Activated T-cell treated with anti-CD3 and anti-CD28 coated beads, Interleukin-2, amount 50 U/mL, for 1 hour (primary cell): Measurements from ENCODE around the gene ISYNA1.

Experiments
- DNase-seq: peaks from one replicate; pipeline ENCODE4 v3.0.0-alpha.2; 2020

The ISYNA1 gene

DNA sequence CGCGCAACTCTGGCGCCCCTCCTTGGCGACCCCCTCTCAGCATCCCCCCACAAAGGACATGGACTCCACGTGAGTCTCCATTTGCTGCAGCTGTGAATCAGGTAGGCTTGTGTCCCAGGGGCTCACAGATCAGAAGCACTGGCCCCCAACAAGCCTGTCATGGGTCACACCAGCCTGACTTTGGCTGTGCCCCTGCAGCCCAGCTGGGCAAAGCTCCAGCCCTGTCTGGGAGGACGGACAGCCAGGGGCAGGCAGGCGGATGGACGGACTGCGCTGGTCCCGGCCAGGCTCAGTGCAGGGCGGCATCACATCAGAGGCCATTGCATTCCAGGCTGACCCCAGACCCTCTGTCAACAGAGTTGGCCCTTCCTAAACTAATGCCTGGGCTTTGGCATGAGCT, 28.4 kb upstream of the ISYNA1 start:
- no peak for DNase-seq

DNA sequence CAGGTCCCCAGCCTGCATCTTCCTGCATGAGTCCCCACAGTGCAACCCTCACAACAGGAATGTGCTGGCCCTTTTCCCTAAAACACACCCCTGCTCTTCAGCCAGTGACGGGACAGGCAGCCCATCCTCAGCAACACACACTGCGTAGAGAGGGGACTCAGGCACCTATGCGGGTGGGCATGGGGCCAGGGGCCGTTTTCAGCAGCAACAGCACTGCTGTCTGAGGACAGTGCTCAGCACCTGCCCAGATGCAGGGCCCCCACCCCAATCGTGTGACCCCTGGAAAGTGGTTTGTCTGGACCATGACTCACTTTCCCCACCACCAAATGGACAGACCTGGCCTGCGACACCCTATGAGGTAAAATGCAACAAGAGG, 28.0 kb upstream of the ISYNA1 start:
- no peak for DNase-seq

DNA sequence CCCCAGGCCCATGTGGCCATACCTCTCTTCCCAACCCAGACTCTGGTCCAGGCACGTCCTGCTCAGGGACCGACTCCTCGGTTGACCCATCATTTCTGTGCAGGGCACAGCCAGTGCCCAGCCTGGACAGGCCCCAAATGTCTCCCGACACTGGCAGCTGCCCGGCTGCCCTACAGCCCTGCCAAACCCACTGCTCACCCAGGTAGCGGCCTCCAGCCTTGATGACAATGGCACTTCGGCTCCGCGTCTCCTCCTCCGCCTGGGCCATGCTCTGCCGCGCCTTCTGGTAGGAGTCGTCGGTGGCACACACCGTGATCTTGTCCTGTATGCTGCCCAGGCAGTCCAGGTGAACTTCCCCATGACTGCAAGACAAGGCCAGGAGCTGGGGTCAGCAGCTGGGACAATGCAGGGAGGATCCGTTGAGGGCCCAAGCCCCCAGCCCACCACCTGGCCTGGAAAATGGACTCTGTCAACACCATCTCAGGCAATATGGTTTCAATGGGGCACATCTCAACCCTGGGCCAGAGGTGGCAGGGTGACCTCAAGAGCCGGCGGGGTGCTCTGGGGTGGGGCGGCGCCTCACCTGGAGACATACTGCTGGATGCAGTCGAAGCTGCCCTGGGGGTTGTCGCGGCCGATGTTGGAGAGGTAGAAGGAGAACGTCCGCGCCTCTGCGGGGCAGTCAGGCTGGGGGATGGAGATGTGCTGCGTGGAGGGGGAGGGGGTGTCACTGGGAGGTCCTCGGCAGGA, 27.5 kb upstream of the ISYNA1 start:
- DNase-seq = no peak

DNA sequence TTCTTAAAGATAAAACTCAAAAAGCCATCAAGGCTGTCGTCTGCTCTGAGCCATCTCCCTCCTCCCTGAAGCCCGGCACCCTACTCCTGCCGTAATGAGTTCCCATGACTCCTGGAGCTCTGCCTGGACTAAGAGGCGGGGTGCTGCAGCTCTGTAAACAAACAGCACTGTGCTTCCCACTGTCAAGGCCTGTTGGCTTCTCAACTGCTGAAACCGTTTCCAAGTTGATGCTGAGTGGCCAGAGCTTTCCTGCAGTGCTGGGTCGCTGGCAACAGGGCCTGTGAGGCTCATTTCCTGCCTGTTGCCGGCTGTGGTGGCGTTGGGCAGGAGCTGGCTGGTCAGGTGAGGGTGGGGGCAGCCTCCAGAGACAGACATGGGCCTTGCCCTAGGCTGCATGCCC, 26.7 kb upstream of the ISYNA1 start:
- no peak for DNase-seq

DNA sequence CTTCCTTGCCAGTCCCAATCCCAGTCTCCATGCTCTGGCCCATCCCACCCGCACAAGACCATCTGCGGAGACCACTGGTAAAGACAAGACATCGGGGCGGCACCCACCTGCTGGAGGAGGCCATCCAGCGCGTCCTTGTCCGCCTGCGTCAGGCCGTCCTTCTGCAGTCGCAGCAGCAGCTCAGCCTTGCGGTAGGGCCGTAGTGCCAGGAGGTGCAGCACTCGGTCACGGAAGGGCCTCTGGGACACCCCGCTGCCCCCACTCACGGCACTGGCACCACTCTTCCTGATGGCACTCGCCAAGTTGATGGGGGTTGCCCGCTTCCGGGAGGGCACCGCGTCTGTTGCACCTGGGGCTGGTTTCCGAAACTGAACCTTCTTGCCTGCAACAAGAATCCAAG, 23.5 kb upstream of the ISYNA1 start:
- DNase-seq = no peak

GRCh38 chr19:18460900-18461299, 23.0 kb upstream of the ISYNA1 start:
- DNase-seq = no peak

GRCh38 chr19:18457483-18458331, 19.8 kb upstream of the ISYNA1 start:
- no peak for DNase-seq

- DNase-seq = no peak
Observed at GRCh38 chr19:18456974-18457373, 19.0 kb upstream of the ISYNA1 start.

GRCh38 chr19:18456279-18456678, 18.3 kb upstream of the ISYNA1 start:
- no peak for DNase-seq

GRCh38 chr19:18453269-18454024, 15.5 kb upstream of the ISYNA1 start:
- no peak for DNase-seq

DNA sequence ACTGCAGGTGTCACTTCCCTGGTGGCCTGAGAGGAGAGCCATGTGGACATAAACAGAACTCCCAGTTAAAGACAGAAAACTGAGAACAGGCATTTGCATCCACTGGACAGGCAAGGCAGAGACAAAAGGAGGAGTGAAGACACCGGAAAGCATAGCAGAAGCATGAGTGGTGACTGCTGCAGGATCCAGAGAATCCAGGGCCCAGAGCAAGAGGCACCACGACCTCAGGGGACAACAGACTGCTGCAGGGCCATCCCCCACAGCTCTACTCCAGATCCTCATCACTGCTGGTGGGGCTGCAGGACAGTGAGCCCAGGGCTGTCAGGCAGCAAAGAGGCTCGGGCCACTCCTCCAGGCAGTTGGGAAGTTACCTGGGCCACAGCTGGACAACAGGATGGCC, 14.5 kb upstream of the ISYNA1 start:
- DNase-seq = no peak

DNA sequence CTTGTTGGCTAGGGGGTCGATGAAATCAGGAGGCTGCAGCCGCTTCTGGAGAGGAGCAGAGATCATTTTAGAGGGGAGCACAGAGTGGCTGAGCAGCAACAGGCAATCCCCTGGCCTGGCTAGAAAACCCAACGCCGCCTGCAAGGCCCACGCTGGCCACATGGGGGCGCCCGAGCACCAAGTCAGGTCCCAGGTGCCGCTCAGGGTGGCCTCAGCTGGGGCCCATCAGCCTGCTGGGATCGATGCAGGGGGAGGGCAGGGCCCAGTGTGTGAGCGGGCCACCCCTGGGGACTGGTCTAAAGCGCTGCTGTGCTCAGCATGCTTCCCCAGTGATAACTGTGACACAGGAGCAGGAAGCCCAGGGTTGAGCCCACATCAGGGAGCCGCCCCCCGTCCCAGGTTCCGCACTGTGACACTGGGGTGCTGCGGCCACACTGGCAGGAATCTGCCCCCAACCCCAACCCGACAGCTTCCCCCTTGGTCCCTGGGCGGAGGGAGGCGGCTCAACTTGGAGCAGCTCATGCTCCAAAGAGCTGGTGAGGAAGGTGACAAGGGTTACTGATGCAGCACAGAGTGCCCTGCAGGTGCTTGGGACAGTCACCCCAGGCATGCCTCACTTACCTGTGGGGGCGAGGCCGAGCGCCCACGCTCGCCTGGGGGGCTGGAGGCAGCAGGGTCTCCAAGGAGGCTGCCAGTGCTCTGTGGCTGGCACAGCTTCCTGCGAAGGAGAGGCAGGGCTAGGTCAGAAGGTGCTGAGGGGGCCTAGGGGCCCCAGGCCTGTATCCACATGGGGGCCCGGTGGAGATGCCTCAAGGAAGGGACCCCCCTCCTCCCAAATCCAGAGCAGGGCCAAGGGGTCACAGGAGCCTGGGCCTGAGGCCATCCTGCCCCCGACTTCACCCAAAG, 13.3 kb upstream of the ISYNA1 start:
- DNase-seq = peak; percentile 93

- DNase-seq = no peak
Observed at GRCh38 chr19:18450021-18450930, 12.3 kb upstream of the ISYNA1 start.

GRCh38 chr19:18449552-18449951, 11.6 kb upstream of the ISYNA1 start:
- DNase-seq = no peak

- no peak for DNase-seq
Observed at GRCh38 chr19:18446811-18447359, 9.0 kb upstream of the ISYNA1 start.

DNA sequence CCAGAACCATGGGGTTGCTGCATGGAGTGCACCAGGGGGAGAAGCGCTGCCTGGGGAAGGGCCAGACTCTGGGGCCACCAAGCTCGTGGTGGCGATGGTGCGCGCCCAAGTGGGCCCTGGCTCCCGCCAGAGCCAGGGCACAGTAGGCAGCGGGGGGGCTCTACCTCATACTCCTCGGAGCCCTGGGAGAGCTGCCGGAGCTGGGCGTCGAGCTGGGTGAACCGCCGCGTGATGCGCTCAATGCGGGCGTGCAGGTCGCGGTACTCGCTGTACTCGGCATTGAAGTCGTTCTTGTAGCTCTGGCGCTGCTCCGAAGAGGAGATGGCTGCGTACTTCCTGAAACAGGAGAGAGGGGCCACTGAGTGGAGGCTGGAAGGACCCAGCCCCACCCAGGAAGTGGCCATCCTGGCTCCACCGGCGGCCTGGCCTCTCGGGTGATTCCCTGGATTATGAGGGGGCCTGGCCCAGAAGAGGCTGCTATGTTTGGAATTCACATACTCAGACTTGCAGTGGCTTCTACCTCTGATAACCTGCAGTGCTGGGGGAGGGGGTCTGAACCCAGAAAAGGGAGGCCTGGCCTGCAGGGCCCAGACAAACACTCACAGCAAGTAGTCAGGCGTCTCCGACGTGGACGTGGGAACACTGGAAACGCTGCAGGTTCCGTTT, 8.3 kb upstream of the ISYNA1 start:
- no peak for DNase-seq

DNA sequence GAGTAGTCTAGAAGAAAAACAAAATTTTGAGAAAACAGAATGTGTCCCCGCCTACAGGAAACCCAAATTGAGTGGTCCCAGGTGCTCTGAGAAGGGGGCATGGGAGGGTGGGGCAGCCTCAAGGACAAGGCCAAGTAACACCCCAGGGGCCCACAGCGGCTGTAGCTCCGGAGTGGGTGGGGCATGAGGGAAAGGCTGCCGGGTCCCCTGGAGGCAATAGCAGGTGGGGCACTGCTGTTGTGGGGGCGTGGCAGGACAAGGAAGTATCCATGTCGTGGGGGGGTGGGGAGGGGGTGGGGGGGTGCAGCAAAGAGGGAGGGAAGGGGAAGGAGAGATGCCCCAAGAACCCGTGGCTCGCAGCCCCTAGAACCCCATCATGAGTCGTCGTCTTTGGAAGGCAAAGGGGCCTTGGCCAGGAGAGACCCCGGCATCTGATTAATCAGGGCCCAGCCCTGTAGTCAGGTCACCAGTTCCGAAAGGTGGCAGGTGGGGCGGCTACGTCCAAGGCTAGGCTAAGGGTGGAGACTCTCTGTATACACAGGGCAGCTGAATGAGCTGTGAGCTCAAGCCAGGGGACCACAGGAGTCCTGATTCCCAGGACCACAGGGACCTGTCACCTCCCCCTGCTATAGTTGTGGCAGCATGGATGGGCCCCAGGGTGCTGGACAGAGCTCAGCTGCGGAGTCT, 7.5 kb upstream of the ISYNA1 start:
- DNase-seq = no peak

GRCh38 chr19:18444513-18444912, 6.6 kb upstream of the ISYNA1 start:
- DNase-seq = no peak

GRCh38 chr19:18443831-18444230, 5.9 kb upstream of the ISYNA1 start:
- DNase-seq = no peak

GRCh38 chr19:18443406-18443805, 5.5 kb upstream of the ISYNA1 start:
- no peak for DNase-seq
